Measurements from ENCODE around the gene NXT2.
"Not testable (repeated sequence)": the region's sequence is repeated elsewhere in the genome, so short reads cannot be mapped to it uniquely, and the experiment has no call there.

The NXT2 gene

GRCh38 chrX:109553862-109554261, 17.2 kb downstream of the NXT2 start:
- Mint-ChIP-seq H3K4me3 (no peak overlapping the region), H3K27ac (no peak overlapping the region), H3K27me3 (no peaks in the 10 kb centered on the region), H3K36me3 (ENCODE audit: insufficient read depth) (no peaks in the 10 kb centered on the region), H3K9me3 (no peaks in the 10 kb centered on the region), H3K4me1 (ENCODE audit: low read depth in 2 of 2) (no peaks in the 10 kb centered on the region)
- DNase-seq (no peak), ATAC-seq (replicated peaks) (no peak)

- not testable (repeated sequence) for H3K4me1 Mint-ChIP-seq (ENCODE audit: low read depth in 2 of 2); DNase-seq; H3K36me3 Mint-ChIP-seq (ENCODE audit: insufficient read depth); H3K9me3 Mint-ChIP-seq; ATAC-seq (replicated peaks); H3K27me3 Mint-ChIP-seq; H3K27ac Mint-ChIP-seq; H3K4me3 Mint-ChIP-seq
These were observed 39.4 kb downstream of the NXT2 start for GRCh38 chrX:109576083-109576482.

- peaks cover 0 to 5% of the 10 kb centered on the region in 2 donors for H3K27me3 Mint-ChIP-seq
- DNase-seq (no peak), ATAC-seq (replicated peaks) (no peak)
- H3K36me3 Mint-ChIP-seq (ENCODE audit: insufficient read depth): no peaks in the 10 kb centered on the region
- no peaks in the 10 kb centered on the region for H3K9me3 Mint-ChIP-seq
- H3K27ac Mint-ChIP-seq: no peak overlapping the region
- no peak overlapping the region for H3K4me3 Mint-ChIP-seq
- no peaks in the 10 kb centered on the region for H3K4me1 Mint-ChIP-seq (ENCODE audit: low read depth in 2 of 2)
These were observed 40.4 kb downstream of the NXT2 start for GRCh38 chrX:109577055-109577454.

- DNase-seq: no peak
- H3K4me3 Mint-ChIP-seq: no peak overlapping the region
- no peaks in the 10 kb centered on the region for H3K36me3 Mint-ChIP-seq (ENCODE audit: insufficient read depth)
- no peaks in the 10 kb centered on the region for H3K4me1 Mint-ChIP-seq (ENCODE audit: low read depth in 2 of 2)
- ATAC-seq (replicated peaks): no peak
- H3K27me3 Mint-ChIP-seq: peaks cover 0 to 5% of the 10 kb centered on the region in 2 donors
- H3K27ac Mint-ChIP-seq: no peak overlapping the region
- no peaks in the 10 kb centered on the region for H3K9me3 Mint-ChIP-seq
These were observed 42.3 kb downstream of the NXT2 start for GRCh38 chrX:109578916-109579315.

- Mint-ChIP-seq H3K27me3 (peaks cover 5 to 9% of the 10 kb centered on the region in 2 donors), H3K27ac (no peak overlapping the region), H3K9me3 (no peaks in the 10 kb centered on the region), H3K4me1 (ENCODE audit: low read depth in 2 of 2) (no peaks in the 10 kb centered on the region), H3K4me3 (no peak overlapping the region), H3K36me3 (ENCODE audit: insufficient read depth) (no peaks in the 10 kb centered on the region)
- ATAC-seq (replicated peaks): no peak
- no peak for DNase-seq
These were observed 48.8 kb downstream of the NXT2 start for GRCh38 chrX:109585488-109585887.

- no peak for DNase-seq
- no peak overlapping the region for H3K4me3 Mint-ChIP-seq
- no peaks in the 10 kb centered on the region for H3K4me1 Mint-ChIP-seq (ENCODE audit: low read depth in 2 of 2)
- H3K36me3 Mint-ChIP-seq (ENCODE audit: insufficient read depth): no peaks in the 10 kb centered on the region
- H3K27ac Mint-ChIP-seq: no peak overlapping the region
- peaks cover 0 to 9% of the 10 kb centered on the region in 2 donors for H3K27me3 Mint-ChIP-seq
- no peak for ATAC-seq (replicated peaks)
- H3K9me3 Mint-ChIP-seq: no peaks in the 10 kb centered on the region
These were observed 53.5 kb downstream of the NXT2 start for GRCh38 chrX:109590176-109590575.
